CD4-positive, alpha-beta memory T cell (primary cell): ENCODE data around the gene GTPBP1. TPM values are rescaled to one million over a fixed set of nuclear protein-coding genes. Genes with fewer than 3 reads are reported as not detected.

Experiments
- CTCF ChIA-PET: fragments of 350-600 bp; sonication (Branson Sonifier 250); formaldehyde crosslinking; loops from one replicate; lab custom pipeline; 2021; ENCODE audit warnings: inconsistent platforms; ENCODE audit not compliant: partially characterized antibody; lab: Charles Lee
- POLR2A ChIA-PET: fragments of 350-600 bp; sonication (Branson Sonifier 250); formaldehyde crosslinking; loops from one replicate; lab custom pipeline; 2021; ENCODE audit not compliant: partially characterized antibody; lab: Charles Lee
- DNase-seq, 5 donors: peaks; one replicate each; pipeline versions ENCODE4 v3.0.0 to v3.0.0-alpha.2; 2020 to 2022; ENCODE audit warnings: mixed read lengths in 1 of 5
- H3K27ac ChIP-seq: one replicate; pipeline ENCODE4 v1.7.0; 2013; ENCODE audit warnings: low read depth, low read length
- H3K27me3 ChIP-seq: 2 replicates; pipeline ENCODE4 v1.7.0; 2013; ENCODE audit warnings: mild to moderate bottlenecking, low read length, moderate library complexity; ENCODE audit not compliant: insufficient read depth
- H3K36me3 ChIP-seq: 2 replicates; pipeline ENCODE4 v1.7.0; 2013; ENCODE audit warnings: mild to moderate bottlenecking, low read length, moderate library complexity; ENCODE audit not compliant: insufficient read depth
- H3K4me1 ChIP-seq: 2 replicates; pipeline ENCODE4 v1.7.0; 2013; ENCODE audit warnings: mild to moderate bottlenecking, low read length, moderate library complexity; ENCODE audit not compliant: insufficient read depth
- H3K4me3 ChIP-seq, 2 donors: one replicate each; pipeline ENCODE4 v1.7.0; 2013; ENCODE audit warnings: low read length in 2 of 2, mild to moderate bottlenecking in 1 of 2
- H3K9me3 ChIP-seq, 2 donors: one replicate each; pipeline ENCODE4 v1.7.0; 2013; ENCODE audit warnings: low read length in 2 of 2, control low read depth in 1 of 2; ENCODE audit not compliant: control insufficient read depth in 1 of 2
- H3K27ac Mint-ChIP-seq, 7 donors: one replicate each; pipeline ENCODE4 v1.8.0; 2020 to 2021; ENCODE audit warnings: mixed read lengths in 7 of 7, mild to moderate bottlenecking in 6 of 7, inconsistent platforms in 3 of 7, moderate library complexity in 3 of 7
- H3K27me3 Mint-ChIP-seq, 2 donors: one replicate each; pipeline ENCODE4 v1.8.0; 2020 to 2021; ENCODE audit warnings: mixed read lengths in 2 of 2
- H3K36me3 Mint-ChIP-seq, 2 donors: one replicate each; pipeline ENCODE4 v1.8.0; 2020 to 2021; ENCODE audit warnings: mixed read lengths in 2 of 2, inconsistent platforms in 1 of 2, mild to moderate bottlenecking in 1 of 2
- H3K4me1 Mint-ChIP-seq, 4 donors: one replicate each; pipeline ENCODE4 v1.8.0; 2020 to 2021; ENCODE audit warnings: mixed read lengths in 4 of 4, mild to moderate bottlenecking in 1 of 4
- H3K4me3 Mint-ChIP-seq, 8 donors: one replicate each; pipeline ENCODE4 v1.8.0; 2020 to 2021; ENCODE audit warnings: mixed read lengths in 8 of 8, mild to moderate bottlenecking in 7 of 8, moderate library complexity in 6 of 8, inconsistent platforms in 3 of 8
- H3K9me3 Mint-ChIP-seq, 8 donors: one replicate each; pipeline ENCODE4 v1.8.0; 2020 to 2021; ENCODE audit warnings: mixed read lengths in 8 of 8, mild to moderate bottlenecking in 5 of 8, inconsistent platforms in 3 of 8, moderate library complexity in 1 of 8
- intact Hi-C: fragments of 100-400 bp; cut with micrococcal nuclease; formaldehyde crosslinking; loops from one replicate; pipeline ENCODE4 v1.15.1; 2023
- polyA plus RNA-seq, 2 donors: library from polyadenylated mRNA; unstranded; fragments of 300-500 nt; fragmentation: Illumina TruSeq; gene quantifications; one replicate each; pipeline ENCODE4 v1.2.3, GENCODE V29; 2021
- total RNA-seq, 2 experiments: library from RNA; stranded (reverse); gene quantifications; one replicate each; pipeline ENCODE4 v1.2.3, GENCODE V29; 2021

The GTPBP1 gene
- total and polyA plus RNA-seq, 4 experiments from 2014 or later: 14.6 to 96.6 (median 62.5) TPM

DNA sequence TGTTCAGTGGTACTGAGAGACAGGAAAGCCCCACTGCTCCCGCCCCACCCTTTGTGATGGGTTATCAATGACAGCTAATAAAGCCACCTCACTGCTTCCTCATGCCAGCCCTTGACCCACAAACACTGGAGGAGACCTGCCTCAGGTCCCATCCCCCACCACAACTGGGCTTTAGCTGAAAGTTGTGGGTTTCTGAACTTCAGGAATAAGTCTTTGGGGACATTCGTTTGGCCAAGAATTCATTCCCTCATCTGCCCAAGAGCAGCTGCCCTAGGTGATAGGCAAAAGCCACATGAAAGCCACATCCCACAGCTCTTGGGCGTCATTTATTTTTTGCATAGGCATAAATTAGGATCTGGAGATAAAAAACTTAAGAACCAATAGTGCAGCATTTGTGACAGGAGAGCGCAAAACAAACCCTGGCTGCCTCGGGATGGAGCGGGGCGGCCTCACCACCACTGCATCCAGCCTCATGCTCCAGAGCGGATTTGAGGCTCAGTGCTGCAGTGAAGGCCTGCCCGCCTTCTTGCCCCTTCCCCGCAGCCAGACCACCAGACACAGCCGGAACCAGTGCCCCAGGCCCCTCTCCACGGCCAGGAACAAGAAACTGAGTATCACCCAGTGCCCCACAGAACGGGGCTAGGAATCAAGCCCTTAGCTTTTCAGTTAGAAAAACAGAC, 28.8 kb downstream of the GTPBP1 start:
- no peaks in the 10 kb centered on the region for H3K9me3 ChIP-seq
- Mint-ChIP-seq H3K4me1 (peaks cover 18 to 65% (median 37%) of the 10 kb centered on the region in 4 donors), H3K36me3 (peaks cover 33 to 81% of the 10 kb centered on the region in 2 donors), H3K27ac (peak overlapping the region; percentile 47 to 90 (median 82)), H3K4me3 (peak overlapping the region in 3 of 8 donors; percentile 7 to 54 (median 32)), H3K27me3 (no peaks in the 10 kb centered on the region), H3K9me3 (peaks cover 0 to 8% (median 0%) of the 10 kb centered on the region in 8 donors)
- peak in 1 of 5 donors; percentile 36 for DNase-seq
- H3K4me1 ChIP-seq: peaks cover 52% of the 10 kb centered on the region
- peaks cover 78% of the 10 kb centered on the region for H3K36me3 ChIP-seq
- H3K27me3 ChIP-seq: no peaks in the 10 kb centered on the region
- H3K27ac ChIP-seq: peak overlapping the region; percentile 30
- no peak overlapping the region for H3K4me3 ChIP-seq
- CTCF ChIA-PET: interaction anchor here (0.8 to 7.5 kb wide), 14 partner anchors 8 to 108 kb away, joined by 3 to 74 read pairs (median 14); partner anchors contain the start of gene NPTXR
- intact Hi-C loops: loop anchor here (5.0 kb wide), 1 partner anchor 108 kb away; the partner anchor contains the start of gene NPTXR
- POLR2A ChIA-PET: interaction anchor here (4.0 to 42.6 kb wide), 8 partner anchors 0 to 136 kb away, joined by 23 to 1746 read pairs (median 39); partner anchors contain the start of genes CBX6, GTPBP1, JOSD1 and NPTXR

- Mint-ChIP-seq H3K27ac (peak overlapping the region; percentile 29 to 86 (median 69)), H3K4me1 (peaks cover 18 to 70% (median 40%) of the 10 kb centered on the region in 4 donors), H3K36me3 (peaks cover 37 to 81% of the 10 kb centered on the region in 2 donors), H3K4me3 (peak overlapping the region in 2 of 8 donors; percentile 29 to 32), H3K27me3 (no peaks in the 10 kb centered on the region), H3K9me3 (peaks cover 0 to 8% (median 0%) of the 10 kb centered on the region in 8 donors)
- Histone ChIP-seq H3K9me3 (no peaks in the 10 kb centered on the region), H3K27me3 (no peaks in the 10 kb centered on the region), H3K4me1 (peaks cover 57% of the 10 kb centered on the region), H3K27ac (no peak overlapping the region), H3K36me3 (peaks cover 78% of the 10 kb centered on the region), H3K4me3 (no peak overlapping the region)
- intact Hi-C loops: no loop called here
- ChIA-PET CTCF (interaction anchor here (0.8 to 7.5 kb wide), 13 partner anchors 8 to 108 kb away, joined by 3 to 74 read pairs (median 12); partner anchors contain the start of gene NPTXR), POLR2A (interaction anchor here (0.9 to 42.6 kb wide), 7 partner anchors 0 to 135 kb away, joined by 6 to 1746 read pairs (median 49); partner anchors contain the start of genes CBX6, GTPBP1, NPTXR and SUN2)
- DNase-seq: peak in 1 of 5 donors; percentile 30
Measured at GRCh38 chr22:38735126-38735464, 29.4 kb downstream of the GTPBP1 start.

GRCh38 chr22:38735465-38736256, 29.9 kb downstream of the GTPBP1 start:
- no peaks in the 10 kb centered on the region for H3K9me3 ChIP-seq
- peak overlapping the region; percentile 9 to 86 (median 72) for H3K27ac Mint-ChIP-seq
- H3K9me3 Mint-ChIP-seq: peaks cover 0 to 7% (median 0%) of the 10 kb centered on the region in 8 donors
- CTCF ChIA-PET: interaction anchor here (0.8 to 7.5 kb wide), 11 partner anchors 7 to 107 kb away, joined by 3 to 74 read pairs (median 5); partner anchors contain the start of gene NPTXR
- H3K4me1 ChIP-seq: peaks cover 63% of the 10 kb centered on the region
- H3K27me3 Mint-ChIP-seq: no peaks in the 10 kb centered on the region
- DNase-seq: peak in 1 of 5 donors; percentile 46
- peak overlapping the region in 2 of 8 donors; percentile 29 to 32 for H3K4me3 Mint-ChIP-seq
- POLR2A ChIA-PET: interaction anchor here (0.9 to 42.6 kb wide), 7 partner anchors 1 to 135 kb away, joined by 3 to 1746 read pairs (median 49); partner anchors contain the start of genes CBX6, GTPBP1, NPTXR and SUN2
- peaks cover 34 to 80% of the 10 kb centered on the region in 2 donors for H3K36me3 Mint-ChIP-seq
- peaks cover 15 to 70% (median 40%) of the 10 kb centered on the region in 4 donors for H3K4me1 Mint-ChIP-seq
- H3K27me3 ChIP-seq: no peaks in the 10 kb centered on the region
- H3K4me3 ChIP-seq: no peak overlapping the region
- intact Hi-C loops: no loop called here
- H3K36me3 ChIP-seq: peaks cover 78% of the 10 kb centered on the region
- peak overlapping the region; percentile 13 for H3K27ac ChIP-seq

- Histone ChIP-seq H3K4me3 (no peak overlapping the region), H3K9me3 (no peaks in the 10 kb centered on the region), H3K4me1 (peaks cover 68% of the 10 kb centered on the region), H3K27me3 (no peaks in the 10 kb centered on the region), H3K36me3 (peaks cover 78% of the 10 kb centered on the region), H3K27ac (peak overlapping the region; percentile 13)
- H3K4me3 Mint-ChIP-seq: no peak overlapping the region
- H3K36me3 Mint-ChIP-seq: peaks cover 35 to 82% of the 10 kb centered on the region in 2 donors
- CTCF ChIA-PET: interaction anchor here (0.8 to 7.5 kb wide), 6 partner anchors 11 to 31 kb away, joined by 3 to 74 read pairs (median 3); no protein-coding TSS in a partner anchor
- DNase-seq: peak in 1 of 5 donors; percentile 26
- peak overlapping the region in 5 of 7 donors; percentile 51 to 86 (median 74) for H3K27ac Mint-ChIP-seq
- intact Hi-C loops: no loop called here
- POLR2A ChIA-PET: interaction anchor here (0.9 to 42.6 kb wide), 7 partner anchors 2 to 134 kb away, joined by 3 to 1746 read pairs (median 49); partner anchors contain the start of genes CBX6, GTPBP1, NPTXR and SUN2
- H3K9me3 Mint-ChIP-seq: peaks cover 0 to 6% (median 0%) of the 10 kb centered on the region in 8 donors
- peaks cover 15 to 74% (median 42%) of the 10 kb centered on the region in 4 donors for H3K4me1 Mint-ChIP-seq
- no peaks in the 10 kb centered on the region for H3K27me3 Mint-ChIP-seq
Measured at GRCh38 chr22:38736257-38736570, 30.5 kb downstream of the GTPBP1 start.

DNA sequence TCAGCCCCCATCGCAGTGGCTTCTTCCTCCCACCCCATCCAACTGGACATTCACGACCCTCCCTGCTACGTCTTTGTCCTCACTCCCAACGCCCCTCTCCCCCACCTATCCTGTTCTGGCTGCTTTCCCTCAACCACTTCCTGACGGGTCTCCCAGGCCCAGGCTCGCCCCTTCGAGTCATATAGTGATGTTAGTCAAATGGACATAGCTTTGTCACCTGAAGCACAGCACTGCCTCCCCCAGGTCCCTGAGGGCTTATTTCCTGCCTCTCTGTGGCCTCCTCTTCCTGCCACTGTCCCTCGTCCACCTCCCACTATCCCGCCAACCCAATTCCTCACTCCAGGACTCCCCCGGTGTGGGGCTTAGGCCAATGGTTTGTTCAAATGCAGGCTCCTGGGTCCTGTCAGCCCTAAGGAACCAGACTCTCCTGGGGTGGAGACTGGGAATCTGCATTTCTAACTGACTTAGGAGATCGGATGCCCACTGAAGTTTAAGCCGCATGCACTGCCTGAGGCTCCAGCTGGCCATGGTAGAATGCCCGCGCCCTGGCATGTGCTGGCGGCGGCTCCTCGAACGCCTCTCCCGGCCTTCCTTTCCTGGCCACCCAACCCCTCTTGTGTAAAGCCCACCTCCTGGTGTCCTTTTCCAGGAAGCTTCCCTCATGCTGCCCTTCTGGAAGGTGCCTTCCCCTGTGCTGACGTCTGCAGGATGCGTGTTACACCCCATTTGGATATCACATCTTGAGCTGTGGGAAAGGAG, 31.7 kb downstream of the GTPBP1 start:
- Mint-ChIP-seq H3K4me1 (peaks cover 18 to 76% (median 47%) of the 10 kb centered on the region in 4 donors), H3K4me3 (peak overlapping the region in 2 of 8 donors; percentile 46 to 76), H3K27me3 (no peaks in the 10 kb centered on the region), H3K9me3 (peaks cover 0 to 5% (median 0%) of the 10 kb centered on the region in 8 donors), H3K27ac (peak overlapping the region; percentile 44 to 92 (median 87)), H3K36me3 (peaks cover 42 to 83% of the 10 kb centered on the region in 2 donors)
- intact Hi-C loops: no loop called here
- no peak overlapping the region for H3K27ac ChIP-seq
- peaks cover 80% of the 10 kb centered on the region for H3K4me1 ChIP-seq
- ChIA-PET POLR2A (interaction anchor here (10.7 to 42.6 kb wide), 3 partner anchors 3 to 31 kb away, joined by 153 to 1746 read pairs (median 1746); partner anchors contain the start of genes GTPBP1 and SUN2), CTCF (no interaction called here)
- H3K4me3 ChIP-seq: no peak overlapping the region
- DNase-seq: peak in 1 of 5 donors; percentile 21
- H3K36me3 ChIP-seq: peaks cover 89% of the 10 kb centered on the region
- H3K27me3 ChIP-seq: no peaks in the 10 kb centered on the region
- no peaks in the 10 kb centered on the region for H3K9me3 ChIP-seq

- CTCF ChIA-PET: no interaction called here
Measured at GRCh38 chr22:38738475-38739070, 32.8 kb downstream of the GTPBP1 start.

More at GRCh38 chr22:38738475-38739070, 32.8 kb downstream of the GTPBP1 start:
- Mint-ChIP-seq H3K27ac (peak overlapping the region in 5 of 7 donors; percentile 19 to 86 (median 56)), H3K36me3 (peaks cover 53 to 87% of the 10 kb centered on the region in 2 donors), H3K27me3 (no peaks in the 10 kb centered on the region), H3K9me3 (peaks cover 0 to 5% (median 0%) of the 10 kb centered on the region in 8 donors), H3K4me1 (peaks cover 15 to 70% (median 42%) of the 10 kb centered on the region in 4 donors), H3K4me3 (no peak overlapping the region)
- intact Hi-C loops: no loop called here
- Histone ChIP-seq H3K4me1 (peaks cover 86% of the 10 kb centered on the region), H3K4me3 (no peak overlapping the region), H3K36me3 (peaks cover 98% of the 10 kb centered on the region), H3K27me3 (no peaks in the 10 kb centered on the region), H3K27ac (no peak overlapping the region), H3K9me3 (no peaks in the 10 kb centered on the region)
- POLR2A ChIA-PET: interaction anchor here (1.8 to 42.6 kb wide), 3 partner anchors 4 to 31 kb away, joined by 5 to 1746 read pairs (median 1746); partner anchors contain the start of gene SUN2
- DNase-seq: peak in 1 of 5 donors; percentile 11
